ENCODE data around the gene SNED1. TPM values are rescaled to one million over a fixed set of nuclear protein-coding genes. Genes with fewer than 3 reads are reported as not detected.

The SNED1 gene
- total and polyA plus RNA-seq, 9 of the 15 experiments (the other 6 are each of a cell fraction or from before 2014, with no cell fraction given) = 0.03 to 0.07 (median 0.05) TPM; not detected in 5

- no peak for TF ChIP-seq ZNF175 (CRISPR knock-in tag; IDR thresholded peaks at IDR 0.05; ENCODE audit: low read depth)
- no peak for TF ChIP-seq ZFX (CRISPR knock-in tag; IDR thresholded peaks at IDR 0.05)
- TF ChIP-seq RFX5 (IDR thresholded peaks at IDR 0.05; ENCODE audit: low read depth, low read length) = no peak
- no peak for TF ChIP-seq SNRNP70 (optimal IDR thresholded peaks at IDR 0.05; ENCODE audit: low read depth, low read length)
- no peak for TF ChIP-seq IRF2 (CRISPR knock-in tag; IDR thresholded peaks at IDR 0.05)
- no peak for TF ChIP-seq CTCFL (IDR thresholded peaks at IDR 0.05; ENCODE audit: borderline replicate concordance, insufficient read depth, low read depth, low read length, poor library complexity, severe bottlenecking)
These were observed 27.6 kb upstream of the SNED1 start (continued) for GRCh38 chr2:240970816-240971215.

- no peaks in the 10 kb centered on the region for H4K20me1 ChIP-seq (replicated peaks; ENCODE audit: control insufficient read depth, insufficient read depth, low read length)
- H3K79me2 ChIP-seq (ENCODE audit: control insufficient read depth, insufficient read depth, low read length) = no peaks in the 10 kb centered on the region
- H3K4me3 ChIP-seq = no peak overlapping the region
- FAIRE-seq (no peak), ATAC-seq (no peak), DNase-seq (ENCODE audit: extremely low read depth in 1 of 4, low spot score in 3 of 4) (no peak)
- no TSS peak for BruUV-seq (replicated peaks)
- ChIA-PET CTCF (ENCODE audit: low intra/inter-chr PET ratio) (no interaction called here), POLR2A (no interaction called here)
- no peaks in the 10 kb centered on the region for H3K9me3 ChIP-seq (replicated peaks; ENCODE audit: control insufficient read depth, insufficient read depth, low read depth, low read length)
- 7% methylated on average over 3 of the region's 11 CpGs for WGBS (ENCODE audit: insufficient coverage, low coverage, missing lambda C conversion rate)
- no peak overlapping the region for H2AFZ ChIP-seq (ENCODE audit: low read depth, low read length)
- H3K27me3 ChIP-seq (ENCODE audit: control insufficient read depth in 2 of 2, insufficient read depth in 2 of 2, low read length in 2 of 2) = peaks cover 3 to 24% of the 10 kb centered on the region in 2 experiments; a peak in 2 of 5 replicates
- no peaks in the 10 kb centered on the region for H3K9me1 ChIP-seq (ENCODE audit: control insufficient read depth, insufficient read depth, low read length)
- in situ Hi-C loops (cut with MboI) (no loop called here), intact Hi-C loops (cut with micrococcal nuclease) (no loop called here)
- no peak overlapping the region for H3K27ac ChIP-seq (ENCODE audit: extremely low read depth, low read depth, low read length)
- H3K36me3 ChIP-seq (ENCODE audit: control insufficient read depth, insufficient read depth, low read length) = no peaks in the 10 kb centered on the region
- no peak overlapping the region for H3K4me2 ChIP-seq (ENCODE audit: insufficient read depth, low read length)
- H3K4me1 ChIP-seq (replicated peaks in 1 of 2; ENCODE audit: control insufficient read depth in 2 of 2, insufficient read depth in 2 of 2, low read length in 2 of 2) = no peaks in the 10 kb centered on the region
- H3K9ac ChIP-seq (ENCODE audit: insufficient read depth in 1 of 2, low read depth in 2 of 2, low read length in 2 of 2) = no peak overlapping the region
- TF ChIP-seq POLR2A (conservative IDR thresholded peaks at IDR 0.05) = no peak
- TF ChIP-seq PHB (CRISPR knock-in tag; IDR thresholded peaks at IDR 0.05) = no peak
- TF ChIP-seq FOXA3 (CRISPR knock-in tag; conservative IDR thresholded peaks at IDR 0.05 in 1 of 2, IDR thresholded peaks at IDR 0.05 in 1 of 2) = no peak
- TF ChIP-seq FOXA1 (IDR thresholded peaks at IDR 0.05; ENCODE audit: borderline replicate concordance) = no peak
- no peak for TF ChIP-seq ZNF584 (CRISPR knock-in tag; IDR thresholded peaks at IDR 0.05; ENCODE audit: low read depth)
- TF ChIP-seq TCFL5 (CRISPR knock-in tag; conservative IDR thresholded peaks at IDR 0.05) = no peak
- no peak for TF ChIP-seq RBM17 (IDR thresholded peaks at IDR 0.05; ENCODE audit: borderline replicate concordance, low read depth, low read length)
- TF ChIP-seq CHAMP1 (IDR thresholded peaks at IDR 0.05) = no peak
- TF ChIP-seq TEAD1 (CRISPR knock-in tag; IDR thresholded peaks at IDR 0.05) = no peak
- no peak for TF ChIP-seq PHB2 (IDR thresholded peaks at IDR 0.05; ENCODE audit: low read depth)
- no peak for TF ChIP-seq HMGN3 (IDR thresholded peaks at IDR 0.05; ENCODE audit: borderline replicate concordance, extremely low read depth, insufficient read length, low read depth, low read length)
- TF ChIP-seq MYC (IDR thresholded peaks at IDR 0.05; ENCODE audit: low read depth, low read length) = no peak
- no peak for TF ChIP-seq MYC (CRISPR knock-in tag; IDR thresholded peaks at IDR 0.05; ENCODE audit: borderline replicate concordance, low read depth)
- TF ChIP-seq ZFX (CRISPR knock-in tag; IDR thresholded peaks at IDR 0.05) = no peak
These were observed 26.2 kb upstream of the SNED1 start for GRCh38 chr2:240972201-240972600.
